Fibroblast of lung (primary cell): Measurements from ENCODE around the gene BIRC3. TPM values are rescaled to one million over a fixed set of nuclear protein-coding genes. Genes with fewer than 3 reads are reported as not detected.
A peak's percentile ranks its signal among the peaks of the same experiment; 100 is the strongest.

Experiments used
- DNase-seq, 2 donors: peaks; one replicate each; pipeline versions ENCODE4 v3.0.0 to v3.0.0-alpha.2; 2010; ENCODE audit warnings: low read depth in 2 of 2
- H2AFZ ChIP-seq: 2 replicates; pipeline ENCODE4 v1.5.1; 2012; ENCODE audit warnings: low read length, control low read depth, inconsistent platforms
- H3K27ac ChIP-seq: 2 replicates; pipeline ENCODE4 v1.5.1; 2011; ENCODE audit warnings: low read length, control low read depth; ENCODE audit not compliant: insufficient read depth
- H3K27me3 ChIP-seq: 2 replicates; pipeline ENCODE4 v1.5.1; 2011; ENCODE audit warnings: mild to moderate bottlenecking, low read length; ENCODE audit not compliant: control insufficient read depth, insufficient read depth
- H3K36me3 ChIP-seq: 2 replicates; pipeline ENCODE4 v1.5.1; 2011; ENCODE audit warnings: low read length; ENCODE audit not compliant: control insufficient read depth, insufficient read depth
- H3K4me1 ChIP-seq: 2 replicates; pipeline ENCODE4 v1.5.1; 2011; ENCODE audit warnings: low read length; ENCODE audit not compliant: control insufficient read depth, insufficient read depth; ENCODE audit errors: extremely low read depth
- H3K4me2 ChIP-seq: 2 replicates; pipeline ENCODE4 v1.5.1; 2011; ENCODE audit warnings: low read length, control low read depth; ENCODE audit not compliant: insufficient read depth; ENCODE audit errors: extremely low read depth
- H3K4me3 ChIP-seq, 4 experiments: fragments of 200-600 bp in 1 of 4; sonication (generic) in 1 of 4; replicated peaks in 1 of 4; 2 replicates each; pipeline ENCODE4 v1.5.1; 2011 to 2016; ENCODE audit warnings: low read length in 4 of 4, low read depth in 3 of 4, mild to moderate bottlenecking in 3 of 4, control low read depth in 2 of 4, inconsistent platforms in 1 of 4, mixed read lengths in 1 of 4; ENCODE audit not compliant: insufficient read depth in 1 of 4; ENCODE audit errors: control extremely low read depth in 1 of 4
- H3K79me2 ChIP-seq: 2 replicates; pipeline ENCODE4 v1.5.1; 2012; ENCODE audit warnings: mild to moderate bottlenecking, low read length, inconsistent platforms; ENCODE audit not compliant: control insufficient read depth, insufficient read depth
- H3K9ac ChIP-seq: 2 replicates; pipeline ENCODE4 v1.5.1; 2011; ENCODE audit warnings: mild to moderate bottlenecking, low read length, control low read depth; ENCODE audit not compliant: insufficient read depth
- H3K9me3 ChIP-seq: 2 replicates; pipeline ENCODE4 v1.5.1; 2012; ENCODE audit warnings: low read depth, low read length; ENCODE audit not compliant: control insufficient read depth, insufficient read depth
- H4K20me1 ChIP-seq: 2 replicates; pipeline ENCODE4 v1.5.1; 2011; ENCODE audit warnings: low read length; ENCODE audit not compliant: control insufficient read depth, insufficient read depth; ENCODE audit errors: extremely low read depth
- CTCF ChIP-seq, 2 donors: IDR thresholded peaks in 1 of 2; conservative IDR thresholded peaks in 1 of 2; 1 replicate in 1 of 2; 2 replicates in 1 of 2; pipeline ENCODE4 v1.5.1; 2011 to 2012; ENCODE audit warnings: low read length in 2 of 2, control low read depth in 1 of 2, inconsistent platforms in 1 of 2, low read depth in 1 of 2, mild to moderate bottlenecking in 1 of 2
- EZH2 ChIP-seq: IDR thresholded peaks from 2 replicates; pipeline ENCODE4 v1.5.1; 2012; ENCODE audit warnings: low read length, control low read depth, mild to moderate bottlenecking; ENCODE audit errors: missing control alignments
- polyA plus RNA-seq, 2 donors: library from polyadenylated mRNA; depleted of rRNA in 1 of 2; stranded (reverse) in 1 of 2; unstranded in 1 of 2; fragments of >200 nt; gene quantifications; 2 replicates each; pipeline ENCODE4 v1.2.1, GENCODE V29; 2011 to 2012; ENCODE audit warnings: missing spikeins in 1 of 2
- total RNA-seq: library from RNA; depleted of rRNA; stranded (reverse); fragments of >200 nt; gene quantifications from 2 replicates; pipeline ENCODE4 v1.2.1, GENCODE V29; 2014

BIRC3 gene
- total and polyA plus RNA-seq, 2 donors (not counting 1 experiment from before 2014, with no cell fraction given) = 0.58 to 3.3 TPM

- no peaks in the 10 kb centered on the region for H4K20me1 ChIP-seq
- H3K27ac ChIP-seq = no peak overlapping the region
- DNase-seq = no peak
- H3K27me3 ChIP-seq = no peaks in the 10 kb centered on the region
- H3K79me2 ChIP-seq = no peaks in the 10 kb centered on the region
- H2AFZ ChIP-seq = peak overlapping the region; percentile 36
- H3K36me3 ChIP-seq = no peaks in the 10 kb centered on the region
- no peak overlapping the region for H3K9ac ChIP-seq
- no peak overlapping the region for H3K4me2 ChIP-seq
- no peak overlapping the region for H3K4me3 ChIP-seq
- no peaks in the 10 kb centered on the region for H3K9me3 ChIP-seq
- peaks cover 7% of the 10 kb centered on the region for H3K4me1 ChIP-seq
- TF ChIP-seq EZH2 (no peak), CTCF (conservative IDR thresholded peaks at IDR 0.05 in 1 of 2, IDR thresholded peaks at IDR 0.05 in 1 of 2; ENCODE audit: low read depth in 1 of 2, low read length in 2 of 2) (no peak)
These were observed 3.4 kb downstream of the BIRC3 start for GRCh38 chr11:102320679-102321078.

DNA sequence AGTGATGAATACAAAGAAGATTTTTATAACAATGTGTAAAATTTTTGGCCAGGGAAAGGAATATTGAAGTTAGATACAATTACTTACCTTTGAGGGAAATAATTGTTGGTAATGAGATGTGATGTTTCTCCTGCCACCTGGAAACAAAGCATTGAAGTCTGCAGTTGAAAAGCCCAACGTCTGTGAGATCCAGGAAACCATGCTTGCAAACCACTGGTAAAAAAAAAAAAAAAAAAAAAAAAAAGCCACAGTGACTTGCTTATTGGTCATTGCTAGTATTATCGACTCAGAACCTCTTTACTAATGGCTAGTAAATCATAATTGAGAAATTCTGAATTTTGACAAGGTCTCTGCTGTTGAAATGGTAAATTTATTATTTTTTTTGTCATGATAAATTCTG, 5.3 kb downstream of the BIRC3 start:
- H3K9me3 ChIP-seq = no peaks in the 10 kb centered on the region
- H3K79me2 ChIP-seq = no peaks in the 10 kb centered on the region
- H3K27ac ChIP-seq = no peak overlapping the region
- H3K36me3 ChIP-seq = no peaks in the 10 kb centered on the region
- no peak overlapping the region for H3K4me3 ChIP-seq
- peaks cover 7% of the 10 kb centered on the region for H3K4me1 ChIP-seq
- no peak overlapping the region for H3K4me2 ChIP-seq
- peak in 1 of 2 donors; percentile 18 for DNase-seq
- H3K9ac ChIP-seq = no peak overlapping the region
- TF ChIP-seq EZH2 (no peak), CTCF (conservative IDR thresholded peaks at IDR 0.05 in 1 of 2, IDR thresholded peaks at IDR 0.05 in 1 of 2; ENCODE audit: low read depth in 1 of 2, low read length in 2 of 2) (no peak)
- H3K27me3 ChIP-seq = no peaks in the 10 kb centered on the region
- no peaks in the 10 kb centered on the region for H4K20me1 ChIP-seq
- no peak overlapping the region for H2AFZ ChIP-seq

- Histone ChIP-seq H3K9ac (no peak overlapping the region), H2AFZ (no peak overlapping the region), H3K9me3 (no peaks in the 10 kb centered on the region), H3K27ac (no peak overlapping the region), H3K36me3 (no peaks in the 10 kb centered on the region), H3K4me1 (peaks cover 7% of the 10 kb centered on the region), H3K27me3 (no peaks in the 10 kb centered on the region), H4K20me1 (no peaks in the 10 kb centered on the region), H3K79me2 (no peaks in the 10 kb centered on the region), H3K4me3 (no peak overlapping the region), H3K4me2 (peak overlapping the region; percentile 45)
- no peak for TF ChIP-seq CTCF (conservative IDR thresholded peaks at IDR 0.05 in 1 of 2, IDR thresholded peaks at IDR 0.05 in 1 of 2; ENCODE audit: low read depth in 1 of 2, low read length in 2 of 2)
- no peak for TF ChIP-seq EZH2
- peak; percentile 75 to 80 for DNase-seq
These were observed 6.4 kb downstream of the BIRC3 start for GRCh38 chr11:102323542-102324251.
